Transverse colon (tissue), 4 donors: ENCODE data around the gene WASHC2C.

Source experiments
- EP300 ChIP-seq: sonication (generic); formaldehyde crosslinking; IDR thresholded peaks from one replicate; pipeline ENCODE4 v1.6.1; 2017; ENCODE audit warnings: antibody characterized with exemption, low read depth
- POLR2A ChIP-seq: fragments of 450-650 bp; IDR thresholded peaks from one replicate; pipeline ENCODE4 v1.6.1; 2016; ENCODE audit warnings: antibody characterized with exemption, mild to moderate bottlenecking, moderate library complexity
- POLR2AphosphoS5 ChIP-seq, 3 donors: sonication (generic); formaldehyde crosslinking; IDR thresholded peaks; one replicate each; pipeline ENCODE4 v1.6.1; 2016; ENCODE audit warnings: antibody characterized with exemption in 3 of 3
- TF ChIP-seq, protein P1 (sequence below), 5 experiments: fragments of 200-600 bp in 3 of 5; fragments of 450-650 bp in 2 of 5; sonication (generic) in 3 of 5; IDR thresholded peaks; 1 replicate in 2 of 5; 2 replicates in 3 of 5; pipeline ENCODE4 v1.5.1; 2016 to 2017; ENCODE audit warnings: antibody characterized with exemption in 5 of 5, inconsistent platforms in 3 of 5, mild to moderate bottlenecking in 2 of 5, moderate library complexity in 1 of 5

DNA sequence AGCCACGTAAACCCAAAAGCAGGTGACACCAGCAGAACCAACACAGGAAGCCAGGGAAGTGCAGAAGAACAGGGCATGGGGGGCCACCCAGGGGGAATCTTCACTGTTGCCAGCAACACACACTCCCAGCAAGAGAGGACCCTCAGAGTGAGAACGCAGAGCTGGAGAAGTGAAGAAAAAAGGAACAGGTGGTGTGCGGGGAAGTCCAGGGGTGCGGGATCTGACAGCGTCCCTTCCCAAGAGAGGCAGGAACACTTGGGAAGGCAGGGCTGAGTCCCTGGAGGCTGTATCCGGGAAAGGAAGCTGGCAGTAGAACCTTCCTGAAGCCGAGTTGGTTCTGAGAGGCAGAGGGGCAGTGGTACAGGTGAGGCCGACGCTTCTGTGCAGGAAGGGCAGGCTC lies 92.5 kb downstream of the WASHC2C start:
- TF ChIP-seq POLR2AphosphoS5 (IDR thresholded peaks at IDR 0.05) (no peak), POLR2A (no peak), EP300 (no peak)
- TF ChIP-seq, protein P1, sequence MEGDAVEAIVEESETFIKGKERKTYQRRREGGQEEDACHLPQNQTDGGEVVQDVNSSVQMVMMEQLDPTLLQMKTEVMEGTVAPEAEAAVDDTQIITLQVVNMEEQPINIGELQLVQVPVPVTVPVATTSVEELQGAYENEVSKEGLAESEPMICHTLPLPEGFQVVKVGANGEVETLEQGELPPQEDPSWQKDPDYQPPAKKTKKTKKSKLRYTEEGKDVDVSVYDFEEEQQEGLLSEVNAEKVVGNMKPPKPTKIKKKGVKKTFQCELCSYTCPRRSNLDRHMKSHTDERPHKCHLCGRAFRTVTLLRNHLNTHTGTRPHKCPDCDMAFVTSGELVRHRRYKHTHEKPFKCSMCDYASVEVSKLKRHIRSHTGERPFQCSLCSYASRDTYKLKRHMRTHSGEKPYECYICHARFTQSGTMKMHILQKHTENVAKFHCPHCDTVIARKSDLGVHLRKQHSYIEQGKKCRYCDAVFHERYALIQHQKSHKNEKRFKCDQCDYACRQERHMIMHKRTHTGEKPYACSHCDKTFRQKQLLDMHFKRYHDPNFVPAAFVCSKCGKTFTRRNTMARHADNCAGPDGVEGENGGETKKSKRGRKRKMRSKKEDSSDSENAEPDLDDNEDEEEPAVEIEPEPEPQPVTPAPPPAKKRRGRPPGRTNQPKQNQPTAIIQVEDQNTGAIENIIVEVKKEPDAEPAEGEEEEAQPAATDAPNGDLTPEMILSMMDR (IDR thresholded peaks at IDR 0.05) = no peak
